HG03175 (cell line): Measurements from ENCODE around the gene ITPKB.
A peak's percentile ranks its signal among the peaks of the same experiment; 100 is the strongest.
"Not testable (repeated sequence)": the region's sequence is repeated elsewhere in the genome, so short reads cannot be mapped to it uniquely, and the experiment has no call there.

Source experiments
- ATAC-seq: cut with Tn5 transposase; IDR thresholded peaks from one replicate; pipeline ENCODE4 v1.9.1; 2021; ENCODE audit warnings: mild to moderate bottlenecking, moderate library complexity; ENCODE audit not compliant: unreplicated experiment

Gene ITPKB

GRCh38 chr1:226627924-226628611, 111.0 kb downstream of the ITPKB start:
- no peak for ATAC-seq

- ATAC-seq = no peak
Observed at GRCh38 chr1:226627050-226627755, 111.9 kb downstream of the ITPKB start.

DNA sequence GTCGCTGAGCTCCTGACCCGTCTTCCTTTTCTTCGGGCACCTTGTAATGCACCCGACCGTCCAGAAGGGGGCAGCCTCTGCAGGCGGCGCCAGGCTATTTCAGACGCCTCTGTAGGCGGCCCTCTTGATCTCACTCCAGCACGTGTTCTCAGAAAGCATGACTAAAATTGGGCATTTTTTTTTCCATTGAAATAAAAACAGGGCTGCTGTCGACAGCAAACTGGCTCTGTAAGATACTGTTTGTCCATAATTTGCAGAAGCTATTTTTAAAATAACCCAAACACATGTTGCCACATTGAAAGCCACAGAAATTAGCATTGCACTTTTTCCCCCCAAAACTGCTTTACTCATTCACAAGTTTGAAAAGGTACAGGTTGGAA, 112.5 kb downstream of the ITPKB start:
- peak; percentile 87 for ATAC-seq

- ATAC-seq = peak; percentile 24
Observed at GRCh38 chr1:226625832-226626576, 113.1 kb downstream of the ITPKB start.

- no peak for ATAC-seq
Observed at GRCh38 chr1:226625326-226625725, 113.8 kb downstream of the ITPKB start.

DNA sequence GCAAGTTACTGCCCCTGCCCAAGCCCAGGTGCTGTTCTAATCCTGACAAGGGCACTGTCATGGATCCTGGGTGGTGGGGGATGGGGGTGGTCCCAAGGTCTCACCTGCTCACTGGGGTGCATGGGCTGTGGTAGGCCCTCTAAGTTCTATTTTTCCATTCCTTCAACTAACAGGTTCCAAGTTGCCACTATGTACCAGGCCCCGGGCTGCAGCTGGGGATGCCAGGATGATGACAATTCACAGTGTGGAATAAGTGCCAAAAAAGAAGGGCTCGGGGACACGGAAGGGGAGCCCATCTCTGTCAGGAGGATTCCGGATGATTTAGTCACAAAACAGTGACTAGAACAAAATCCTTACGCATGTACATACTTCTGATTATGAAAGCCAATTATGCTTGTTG, 114.6 kb downstream of the ITPKB start:
- ATAC-seq = no peak

- no peak for ATAC-seq
Observed at GRCh38 chr1:226622012-226622411, 117.1 kb downstream of the ITPKB start.

DNA sequence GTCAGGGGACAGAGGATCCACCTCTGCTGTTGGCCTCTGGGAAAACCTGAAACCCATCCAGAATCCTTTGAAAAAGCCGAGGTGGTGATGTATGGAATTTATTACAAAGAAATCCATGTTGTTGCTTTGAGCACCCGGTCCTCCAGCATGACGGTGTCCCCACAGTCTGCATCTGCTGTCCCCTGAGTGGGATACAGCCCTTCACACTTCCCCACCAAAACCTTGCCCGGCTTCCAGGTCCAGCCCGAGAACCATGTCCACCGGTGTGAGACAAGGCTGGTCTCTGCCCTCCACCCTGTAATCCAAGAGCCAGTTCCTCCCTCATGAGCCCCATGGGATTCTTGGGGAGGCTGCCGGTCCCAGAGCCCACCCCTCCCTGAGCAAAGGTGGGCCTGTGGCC, 120.1 kb downstream of the ITPKB start:
- ATAC-seq = no peak

DNA sequence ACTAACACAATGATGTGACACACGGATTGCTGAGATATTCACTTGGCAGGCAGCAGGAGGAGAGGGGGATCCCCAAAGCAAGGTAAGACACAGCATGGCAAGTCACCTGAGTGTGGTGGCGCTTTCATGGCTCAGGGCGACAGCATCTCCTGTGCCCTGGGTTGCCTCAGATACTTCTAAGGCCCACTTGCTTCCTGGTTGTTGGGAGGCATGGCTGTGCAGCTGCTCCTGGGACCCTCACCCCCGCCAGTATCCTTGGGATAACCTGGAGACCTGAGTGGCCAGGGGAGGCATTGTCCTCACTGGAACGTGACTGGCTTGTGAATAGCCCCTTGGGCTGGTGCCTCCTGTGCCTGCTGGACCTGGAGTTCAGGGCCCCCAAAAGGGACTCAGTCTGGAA, 120.7 kb downstream of the ITPKB start:
- no peak for ATAC-seq

DNA sequence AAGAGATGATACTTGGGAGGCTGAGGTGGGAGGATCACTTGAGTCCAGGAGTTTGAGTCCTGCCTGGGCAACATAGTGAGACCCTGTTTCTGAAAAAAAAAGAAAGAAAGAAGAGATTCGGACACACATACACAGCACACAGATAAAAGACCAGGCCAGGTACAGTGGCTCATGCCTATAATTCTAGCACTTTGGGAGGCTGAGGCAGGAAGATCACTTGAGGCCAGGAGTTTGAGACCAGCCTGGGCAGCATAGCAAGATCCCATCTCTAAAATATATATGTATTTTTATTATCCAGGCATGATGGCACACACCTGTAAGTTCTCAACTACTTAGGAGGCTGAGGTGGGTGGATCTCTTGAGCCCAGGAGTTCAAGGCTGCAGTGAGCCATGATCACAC, 121.4 kb downstream of the ITPKB start:
- ATAC-seq = not testable (repeated sequence)

- no peak for ATAC-seq
Observed at GRCh38 chr1:226617109-226617508, 122.0 kb downstream of the ITPKB start.

- no peak for ATAC-seq
Observed at GRCh38 chr1:226616636-226617035, 122.4 kb downstream of the ITPKB start.

DNA sequence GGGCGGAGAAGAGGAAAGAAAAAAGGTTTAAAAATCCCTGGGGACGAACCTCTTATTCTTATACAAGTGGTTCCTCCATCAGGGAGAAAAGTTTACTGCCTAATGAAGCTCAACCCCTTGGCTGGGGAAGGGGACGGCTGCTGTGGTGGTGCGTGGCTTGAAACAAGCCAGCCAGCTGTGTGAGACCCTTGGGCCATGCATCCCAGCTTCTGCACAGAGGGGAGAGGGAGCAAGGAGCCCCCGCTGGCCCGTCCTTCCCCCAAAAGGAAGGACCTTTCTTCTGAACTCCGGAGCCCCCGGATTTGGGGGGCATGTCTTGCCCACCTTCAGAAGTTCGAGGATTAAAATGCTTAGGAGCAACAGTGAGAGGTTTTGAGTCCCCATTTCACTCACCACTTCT, 123.2 kb downstream of the ITPKB start:
- no peak for ATAC-seq

DNA sequence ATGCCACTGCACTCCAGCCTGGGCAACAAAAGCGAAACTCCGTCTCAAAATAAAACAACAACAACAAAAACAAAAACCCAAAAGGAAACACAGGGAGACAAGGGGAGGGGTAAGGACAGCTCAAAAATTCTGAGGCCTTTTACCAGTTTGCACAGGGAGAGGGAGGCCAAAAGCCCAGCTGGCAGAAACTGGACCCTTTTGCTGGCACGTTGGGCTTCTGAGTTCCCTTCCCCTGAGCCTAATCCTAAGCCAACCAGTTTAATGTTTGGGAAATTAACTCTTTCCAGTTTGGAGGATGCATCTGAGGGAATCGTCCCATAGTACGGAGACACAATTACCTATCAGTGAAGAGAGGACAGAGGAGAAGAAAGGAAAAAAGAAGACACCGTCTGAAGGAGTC, 127.1 kb downstream of the ITPKB start:
- not testable (repeated sequence) for ATAC-seq

- no peak for ATAC-seq
Observed at GRCh38 chr1:226611301-226611700, 127.8 kb downstream of the ITPKB start.

DNA sequence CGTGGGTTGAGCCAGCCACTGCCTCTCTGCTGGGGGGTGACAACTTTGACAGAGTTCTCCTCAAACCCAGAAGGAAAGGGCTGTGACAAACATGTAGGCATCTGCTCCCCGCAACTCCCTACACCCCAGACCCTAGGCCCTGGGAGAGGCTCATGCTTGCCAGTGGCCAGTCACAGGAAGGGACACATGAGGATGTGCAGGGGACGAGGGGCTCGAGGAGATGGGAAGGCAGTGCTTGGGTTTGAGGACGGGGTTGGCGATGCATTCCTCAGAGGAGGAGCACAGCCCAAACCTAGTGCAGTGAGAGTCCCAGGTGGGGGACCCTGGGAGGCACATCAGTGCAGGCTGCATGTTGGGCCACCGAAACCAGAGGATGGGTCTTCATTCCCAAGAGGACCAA, 128.4 kb downstream of the ITPKB start:
- no peak for ATAC-seq

DNA sequence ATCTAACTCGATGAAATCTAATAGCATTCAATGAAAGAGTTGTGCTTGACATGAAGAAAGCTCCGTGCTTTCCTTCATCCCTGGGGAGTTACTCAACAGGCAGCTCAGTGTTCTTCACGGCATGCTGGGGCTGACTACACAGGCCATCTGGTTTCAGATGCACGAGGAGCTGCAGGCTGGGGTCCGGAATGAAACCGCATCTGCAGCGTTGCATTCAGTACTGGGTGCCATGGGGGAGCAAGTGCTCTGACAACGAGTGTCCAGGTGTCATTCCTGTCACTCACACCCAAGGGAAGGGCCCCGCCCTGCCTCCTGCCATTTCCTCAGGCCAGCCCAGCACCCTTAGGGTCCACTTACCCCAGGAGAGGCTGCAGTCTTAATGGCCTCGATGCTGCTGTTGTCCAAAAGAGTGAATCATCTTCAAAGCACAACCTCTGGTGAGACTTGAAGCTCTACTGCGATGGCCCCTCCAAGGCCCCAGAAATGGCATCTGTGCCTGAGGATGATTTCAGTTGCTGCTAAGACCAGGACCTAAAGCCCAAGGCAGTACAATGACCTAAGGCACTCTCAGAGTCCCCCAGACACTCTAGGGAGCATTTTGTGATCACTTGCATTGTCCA, 129.1 kb downstream of the ITPKB start:
- no peak for ATAC-seq

- ATAC-seq = no peak
Observed at GRCh38 chr1:226608699-226609505, 130.2 kb downstream of the ITPKB start.

GRCh38 chr1:226607821-226608220, 131.3 kb downstream of the ITPKB start:
- no peak for ATAC-seq

DNA sequence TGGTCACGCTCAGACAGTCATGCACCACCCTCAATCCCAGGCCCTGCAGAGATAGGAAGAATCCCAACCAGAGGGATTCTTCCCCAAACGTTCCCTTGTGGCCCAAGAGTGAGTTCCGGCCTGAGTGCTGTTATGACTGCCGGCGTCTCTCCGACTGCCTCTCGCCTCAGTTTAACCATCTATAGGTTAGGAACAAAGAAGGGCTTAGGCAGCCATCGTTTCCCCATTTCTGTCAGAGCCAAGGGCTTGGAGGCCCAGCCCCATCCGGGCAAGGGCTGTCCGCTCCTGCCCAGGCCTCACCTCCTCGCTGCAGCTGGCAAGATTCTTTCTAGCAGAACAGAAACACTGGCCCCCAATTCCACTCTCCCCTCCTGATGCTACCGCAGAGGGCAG, 131.8 kb downstream of the ITPKB start:
- ATAC-seq = no peak
